Fibroblast of skin of right quadriceps (primary cell): ENCODE results near the gene DNAL4.
"Not testable (repeated sequence)": the region's sequence is repeated elsewhere in the genome, so short reads cannot be mapped to it uniquely, and the experiment has no call there.

ENCODE experiments used
- DNase-seq: peaks from one replicate; pipeline ENCODE4 v3.0.0-alpha.2; 2013

The DNAL4 gene

GRCh38 chr22:38826801-38827200 is 32.9 kb upstream of the DNAL4 start:
- no peak for DNase-seq

GRCh38 chr22:38826386-38826785 is 32.4 kb upstream of the DNAL4 start:
- DNase-seq: no peak

GRCh38 chr22:38824585-38824984 is 30.6 kb upstream of the DNAL4 start:
- DNase-seq: peak; percentile 71

GRCh38 chr22:38823637-38824036 is 29.7 kb upstream of the DNAL4 start:
- no peak for DNase-seq

DNA sequence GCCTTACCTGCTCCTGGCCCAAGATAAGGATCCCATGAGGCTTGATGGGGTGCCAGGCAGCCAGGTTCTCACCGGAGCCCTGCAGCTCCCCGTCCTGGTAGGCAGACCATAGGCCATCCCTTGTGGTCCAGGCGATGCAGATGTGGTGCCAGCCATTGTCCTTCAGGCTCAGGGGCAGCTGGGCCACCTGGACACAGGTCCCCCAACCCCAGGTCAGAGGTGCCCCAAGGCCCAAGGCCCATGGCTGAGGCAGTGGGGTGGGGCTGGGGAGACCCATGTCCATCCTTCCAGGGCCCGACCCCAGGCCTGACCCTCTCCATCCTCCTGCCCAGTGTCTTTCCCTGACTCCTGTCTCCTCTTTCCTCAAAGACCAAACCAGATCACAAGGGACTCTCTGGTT is 29.1 kb upstream of the DNAL4 start:
- no peak for DNase-seq

DNA sequence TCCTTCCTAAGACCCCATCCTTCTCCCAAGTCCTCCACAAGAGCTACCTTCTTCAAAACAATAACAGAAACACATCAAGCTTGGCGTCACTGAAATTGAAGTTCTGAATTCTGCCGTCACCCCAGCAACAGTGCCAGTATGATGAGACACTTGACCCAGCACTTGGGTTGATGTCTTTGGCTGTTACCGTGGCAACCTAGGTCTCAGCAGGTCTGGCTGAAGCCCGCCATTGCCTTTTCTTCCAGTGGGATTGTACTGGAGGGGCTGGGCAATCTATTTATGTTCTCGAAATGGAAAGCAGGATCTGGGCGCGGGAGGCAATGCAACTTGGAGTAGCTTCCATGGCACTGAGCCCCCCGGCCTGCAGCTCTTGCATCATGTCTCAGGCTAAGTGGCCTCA is 26.1 kb upstream of the DNAL4 start:
- no peak for DNase-seq

- DNase-seq: no peak
Measured at GRCh38 chr22:38819387-38819940, 25.5 kb upstream of the DNAL4 start.

DNA sequence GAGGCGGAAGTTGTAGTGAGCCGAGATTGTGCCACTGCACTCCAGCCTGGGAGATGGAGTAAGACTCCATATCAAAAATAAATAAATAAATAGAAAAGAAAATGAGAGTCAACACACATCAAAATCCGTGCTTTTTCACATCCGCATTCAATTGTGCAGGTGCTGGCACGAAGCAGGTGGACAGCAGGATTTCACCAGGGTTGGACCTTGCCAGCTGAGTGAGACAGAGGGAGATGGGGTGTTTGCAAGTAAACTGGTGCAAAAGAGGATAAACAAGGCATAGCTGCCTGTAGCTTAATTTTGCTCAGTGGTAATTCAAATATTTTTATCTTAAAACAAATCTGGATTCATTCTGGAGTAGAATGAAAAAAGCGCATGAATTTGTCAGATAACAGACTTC is 23.3 kb upstream of the DNAL4 start:
- DNase-seq: no peak

GRCh38 chr22:38815842-38816241 is 21.9 kb upstream of the DNAL4 start:
- DNase-seq: no peak

DNA sequence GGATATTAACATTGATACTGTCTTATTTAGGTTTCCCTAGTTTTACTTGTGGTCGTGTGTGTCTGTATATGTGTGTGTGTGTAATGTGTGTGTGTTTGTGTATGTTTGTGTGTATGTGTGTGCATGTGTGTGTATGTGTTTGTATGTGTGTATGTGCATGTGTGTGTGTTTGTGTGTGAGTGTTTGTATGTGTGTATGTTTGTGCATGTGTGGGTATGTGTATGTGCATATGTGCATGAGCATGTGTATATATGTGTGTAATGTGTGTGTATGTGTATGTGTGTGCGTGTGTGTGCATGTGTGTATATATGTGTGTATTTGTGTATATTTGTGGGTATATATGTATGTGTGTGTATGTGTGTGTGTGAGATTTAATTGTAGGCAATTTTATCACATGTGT is 17.3 kb upstream of the DNAL4 start:
- DNase-seq: no peak

GRCh38 chr22:38805041-38805593 is 11.2 kb upstream of the DNAL4 start:
- DNase-seq: not testable (repeated sequence)

DNA sequence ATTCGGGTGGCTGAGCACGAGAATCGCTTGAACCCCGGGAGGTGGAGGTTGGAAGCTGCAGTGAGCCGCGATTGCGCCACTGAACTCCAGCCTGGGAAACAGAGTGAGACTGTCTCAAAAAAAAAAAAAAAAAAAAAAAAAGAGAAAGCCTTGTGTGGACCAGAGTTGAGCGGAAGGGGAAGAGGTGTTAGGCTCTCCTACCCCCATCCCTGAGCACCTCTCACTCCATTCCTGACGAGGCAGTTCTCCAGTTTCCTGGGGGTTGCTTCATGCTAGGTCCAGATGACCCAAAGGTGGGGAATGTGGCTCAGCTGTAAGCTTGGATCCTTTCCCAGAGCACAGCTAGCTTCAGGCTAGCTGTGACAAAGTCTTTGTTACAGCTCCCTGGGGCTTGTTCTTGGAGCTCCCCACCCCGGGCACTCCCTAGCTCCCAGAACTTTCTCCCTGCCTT is 8.8 kb upstream of the DNAL4 start:
- peak; percentile 95 for DNase-seq

DNA sequence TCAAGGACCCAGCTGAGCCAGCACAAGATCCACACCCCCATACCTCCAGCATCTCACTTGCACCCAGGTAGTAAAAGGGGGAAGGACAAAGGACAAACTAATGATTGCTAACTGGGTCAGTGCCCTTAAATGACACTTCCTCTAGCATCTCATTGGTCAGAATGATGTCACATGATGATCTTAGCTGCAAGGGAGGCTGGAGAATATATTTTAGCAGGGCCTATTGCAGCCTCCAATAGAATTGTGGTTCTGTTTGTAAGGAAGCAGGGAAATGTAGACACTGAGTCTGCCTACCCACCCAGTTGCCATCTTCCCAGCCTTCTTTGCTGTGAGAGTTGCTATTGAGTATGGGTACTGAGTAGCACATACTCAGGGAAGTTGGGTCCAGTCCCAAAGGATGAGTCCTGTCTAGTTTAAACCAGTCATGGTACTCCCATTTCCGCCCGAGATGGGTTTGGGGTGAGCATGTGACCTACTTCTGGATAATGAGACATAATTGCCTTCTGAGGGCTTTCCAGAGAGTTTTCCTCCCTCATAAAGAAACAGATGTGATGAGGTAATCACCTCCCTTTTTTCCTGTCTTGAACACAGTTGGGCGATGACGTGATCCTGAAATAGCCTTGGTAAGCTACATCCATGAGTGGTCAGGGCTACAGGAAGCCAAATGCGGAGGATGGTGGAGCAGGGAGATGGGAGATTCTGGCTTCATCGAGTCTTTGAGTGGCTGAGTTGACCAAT is 5.5 kb upstream of the DNAL4 start:
- DNase-seq: peak; percentile 49

DNA sequence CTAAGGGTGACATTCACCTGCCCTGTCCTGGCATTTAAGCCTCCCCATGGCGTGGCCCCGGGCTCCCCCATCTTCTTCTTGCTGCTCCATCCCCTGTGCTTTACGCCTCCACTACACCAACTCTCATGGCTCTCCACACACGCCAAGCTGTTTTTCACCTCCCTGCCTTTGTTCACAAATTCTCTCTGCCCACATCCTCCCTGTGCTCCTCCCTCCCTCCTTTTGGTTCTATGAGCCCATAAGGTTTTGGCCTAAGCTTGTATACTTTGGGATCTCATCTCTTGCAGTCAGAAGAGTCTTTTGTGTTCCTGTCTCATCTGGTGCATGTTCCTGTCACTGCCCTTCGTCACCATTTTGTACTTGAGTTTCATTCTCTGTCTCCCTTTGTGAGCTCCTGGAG is 4.6 kb upstream of the DNAL4 start:
- DNase-seq: no peak

- no peak for DNase-seq
Measured at GRCh38 chr22:38796262-38796957, 2.5 kb upstream of the DNAL4 start.

DNA sequence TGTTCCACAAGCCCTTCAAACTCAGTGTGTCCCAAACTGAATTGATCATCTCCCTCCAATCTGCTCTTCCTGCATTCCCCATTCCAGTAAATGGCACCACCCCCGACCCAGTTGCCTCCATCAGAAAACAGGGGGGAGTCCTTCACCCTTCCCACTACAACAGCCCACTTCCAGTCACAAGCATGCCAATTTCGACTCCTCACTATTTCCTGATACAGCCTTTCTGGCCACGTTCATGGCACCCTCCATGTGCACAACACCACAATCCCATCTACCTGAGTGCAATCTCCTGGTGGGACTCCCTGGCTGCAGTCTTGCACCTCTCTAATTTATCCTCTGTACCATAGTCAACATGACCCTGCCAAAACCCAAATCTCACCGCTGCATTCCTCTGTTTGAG is 1.6 kb upstream of the DNAL4 start:
- DNase-seq: no peak

DNA sequence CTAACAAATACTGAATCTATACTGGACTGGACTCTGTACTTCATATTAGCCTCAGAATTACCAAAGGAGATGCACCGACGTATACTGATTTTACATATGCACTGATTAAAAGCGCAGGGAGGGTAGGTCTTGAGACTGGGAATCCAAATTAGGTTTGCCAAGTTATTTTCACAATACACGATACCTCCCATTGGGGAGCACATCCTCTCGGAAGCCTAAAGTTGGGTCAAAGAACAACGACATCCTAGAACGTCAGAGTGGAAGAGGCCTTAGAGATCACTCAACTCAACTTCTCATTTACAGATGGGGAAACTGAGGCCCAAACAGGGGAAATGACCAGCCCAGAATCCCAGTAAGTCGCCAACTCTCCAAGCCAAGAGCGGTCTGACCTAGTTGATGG is 626 bp downstream of the DNAL4 start:
- no peak for DNase-seq

GRCh38 chr22:38792833-38793232 is 1.1 kb downstream of the DNAL4 start:
- no peak for DNase-seq

DNA sequence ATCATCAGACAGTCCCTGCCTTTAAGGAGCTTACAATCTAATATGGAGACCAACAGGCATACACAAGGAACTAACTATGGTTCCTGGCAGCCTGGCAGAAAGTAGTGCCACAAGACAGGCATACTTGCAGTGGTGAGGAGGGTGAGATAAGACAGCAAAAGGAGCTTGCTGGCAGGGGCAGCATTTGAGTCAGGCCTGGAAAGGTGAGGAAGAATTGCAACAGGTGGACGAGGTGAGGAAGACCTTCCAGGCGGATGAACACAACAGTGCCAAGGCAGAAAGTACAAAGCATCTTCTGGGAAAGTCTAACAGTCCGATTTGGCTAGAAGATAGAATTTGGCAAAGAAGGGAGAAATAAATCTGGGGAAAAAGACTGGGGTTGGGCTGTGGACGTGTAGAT is 4.3 kb downstream of the DNAL4 start:
- DNase-seq: no peak

DNA sequence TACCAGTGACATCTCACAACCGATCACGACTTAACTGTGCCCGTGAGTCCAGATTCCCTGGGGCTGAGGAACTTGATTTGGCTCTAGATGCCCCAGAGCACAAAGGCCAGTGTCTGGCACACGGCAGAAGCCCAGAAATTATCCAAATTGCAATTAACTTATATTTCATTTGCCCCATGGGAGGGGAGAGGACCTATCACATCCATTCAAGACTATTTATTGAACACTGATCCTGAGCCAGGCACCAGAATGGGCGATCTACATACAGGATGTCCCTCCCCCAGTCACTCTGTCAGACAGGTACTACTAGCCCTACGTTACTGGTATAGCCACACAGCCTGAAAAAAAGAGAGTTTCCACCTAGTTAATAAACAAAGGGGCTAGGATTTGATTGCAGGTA is 5.1 kb downstream of the DNAL4 start:
- DNase-seq: no peak

GRCh38 chr22:38788021-38788816 is 5.7 kb downstream of the DNAL4 start:
- peak; percentile 86 for DNase-seq

DNA sequence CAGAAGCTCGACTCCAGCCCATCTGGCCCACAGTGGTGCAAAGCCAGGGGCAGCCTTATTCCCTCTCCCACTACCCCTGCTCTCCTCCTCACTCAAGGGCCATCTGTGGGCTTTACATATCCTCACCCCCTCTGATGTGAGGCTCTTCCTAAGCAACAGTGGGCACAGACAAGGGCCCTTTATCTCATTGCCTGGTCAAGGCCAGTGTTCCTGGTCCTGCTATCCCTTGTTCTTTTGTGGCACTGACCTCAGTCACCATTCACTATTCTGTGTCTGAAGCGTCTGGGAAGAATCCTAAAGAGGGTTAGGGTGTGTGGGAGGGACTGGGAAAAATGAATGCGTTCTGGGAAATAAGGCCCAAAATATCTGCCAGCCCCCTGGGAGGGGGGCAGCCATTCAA is 7.3 kb downstream of the DNAL4 start:
- no peak for DNase-seq

DNA sequence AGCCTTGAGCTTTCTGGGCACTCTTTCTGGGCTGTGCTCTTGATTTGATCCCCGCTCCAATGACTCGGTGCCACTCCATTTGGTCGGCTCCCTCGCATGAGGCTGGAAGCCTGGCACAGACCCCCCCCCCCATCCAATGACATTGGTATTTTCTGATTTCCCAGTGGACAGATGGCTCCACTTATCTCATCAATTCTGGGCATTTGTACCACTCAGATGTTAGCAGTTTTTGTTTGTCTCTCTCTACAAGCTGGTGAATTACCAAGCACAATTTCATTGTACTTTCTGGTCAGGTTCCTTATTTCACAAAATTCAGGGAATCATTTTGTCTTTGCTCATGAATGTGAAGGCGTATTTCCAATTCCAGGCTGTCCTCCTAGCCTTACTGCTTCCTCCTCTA is 9.1 kb downstream of the DNAL4 start:
- no peak for DNase-seq
